ENCODE measurements around the gene PLEKHG3.
A peak's percentile ranks its signal among the peaks of the same experiment; 100 is the strongest.

The PLEKHG3 gene

DNA sequence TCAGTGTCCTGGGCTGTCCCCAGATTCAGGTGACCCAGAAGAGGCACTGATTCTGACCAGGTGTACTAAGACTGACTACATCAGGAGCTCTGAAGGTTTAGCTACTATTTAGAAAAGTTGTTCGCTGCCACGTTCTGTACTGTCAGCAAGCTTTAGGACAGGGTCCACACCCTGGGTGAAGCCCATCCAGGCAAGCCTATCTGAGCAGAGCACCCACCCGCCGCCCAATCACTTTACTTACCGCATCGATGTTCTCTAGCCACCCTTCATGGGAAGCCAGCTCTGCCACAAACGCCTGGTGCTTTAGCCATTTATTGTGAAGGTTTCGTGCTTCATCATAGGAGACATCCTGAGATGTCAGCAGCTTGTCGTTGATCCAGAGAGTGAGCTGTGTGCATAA is 79.8 kb downstream of the PLEKHG3 start:
- no peak for DNase-seq (ENCODE audit: insufficient read length, low spot score)
- no peak for TF ChIP-seq POLR2A (IDR thresholded peaks at IDR 0.05; ENCODE audit: low read depth, low read length)
- FAIRE-seq, result no peak

DNA sequence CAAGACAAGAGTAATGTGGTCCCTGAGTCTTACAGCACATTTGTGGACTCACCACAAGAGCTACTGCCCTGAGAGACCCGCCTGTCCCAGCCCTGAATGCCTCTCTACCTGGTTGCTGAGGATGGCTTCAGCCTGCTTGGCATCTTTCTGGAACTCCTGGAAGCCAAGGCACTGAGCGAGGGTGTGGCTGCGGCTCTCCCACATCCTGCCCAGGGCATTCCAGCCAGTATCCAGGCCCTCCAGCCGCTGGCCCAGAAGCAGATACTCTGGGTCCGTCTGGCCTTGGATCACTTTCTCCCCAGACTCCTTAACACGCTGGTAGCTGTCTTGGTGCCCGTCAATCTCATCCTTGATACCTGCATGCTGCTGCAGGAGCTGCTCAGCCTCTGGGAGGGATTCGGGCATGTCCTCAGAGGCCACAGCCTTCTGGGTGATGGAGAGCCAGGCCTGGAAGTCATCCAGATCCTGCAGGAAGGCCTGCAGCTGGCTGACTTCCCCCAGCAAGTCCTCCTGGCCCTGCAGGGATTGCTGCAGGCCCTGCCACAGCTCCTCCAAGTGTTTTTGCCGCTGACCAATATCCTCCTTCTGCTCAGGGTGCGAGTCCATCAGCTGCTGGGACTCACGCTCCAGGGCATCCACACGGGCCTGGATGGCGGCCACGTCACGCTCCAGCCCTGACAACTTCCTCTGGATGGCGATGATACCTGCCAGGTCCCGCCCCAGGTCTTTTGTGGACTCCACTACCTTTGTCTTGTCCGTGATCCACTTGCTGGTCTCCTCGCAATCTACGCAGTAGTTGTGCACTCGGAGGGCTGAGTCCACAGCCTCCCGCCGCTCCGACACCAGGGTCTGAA is 82.3 kb downstream of the PLEKHG3 start:
- TF ChIP-seq POLR2A (IDR thresholded peaks at IDR 0.05; ENCODE audit: low read depth, low read length), result no peak
- DNase-seq (ENCODE audit: insufficient read length, low spot score) (peak; percentile 85), FAIRE-seq (peak; percentile 92)

DNA sequence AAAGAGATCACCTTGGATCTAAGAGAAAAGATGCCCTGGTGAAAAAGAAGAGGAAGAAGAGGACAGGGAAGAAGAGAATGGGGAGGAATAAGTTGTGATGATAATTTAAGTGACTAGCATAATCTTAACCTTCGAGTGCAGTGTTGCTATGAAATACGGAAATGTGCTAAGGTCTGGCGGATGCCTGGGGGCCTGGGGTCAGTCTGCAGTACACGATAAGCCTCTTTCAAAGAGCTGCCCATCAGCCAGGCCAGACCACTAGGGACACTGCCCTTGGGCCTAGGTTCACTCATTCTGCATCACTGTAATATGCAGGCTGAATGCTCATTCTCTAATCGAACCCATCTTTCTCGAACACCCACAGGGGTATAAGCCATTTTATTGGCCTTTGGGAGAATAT is 83.4 kb downstream of the PLEKHG3 start:
- FAIRE-seq, result no peak
- no peak for TF ChIP-seq POLR2A (IDR thresholded peaks at IDR 0.05; ENCODE audit: low read depth, low read length)

DNA sequence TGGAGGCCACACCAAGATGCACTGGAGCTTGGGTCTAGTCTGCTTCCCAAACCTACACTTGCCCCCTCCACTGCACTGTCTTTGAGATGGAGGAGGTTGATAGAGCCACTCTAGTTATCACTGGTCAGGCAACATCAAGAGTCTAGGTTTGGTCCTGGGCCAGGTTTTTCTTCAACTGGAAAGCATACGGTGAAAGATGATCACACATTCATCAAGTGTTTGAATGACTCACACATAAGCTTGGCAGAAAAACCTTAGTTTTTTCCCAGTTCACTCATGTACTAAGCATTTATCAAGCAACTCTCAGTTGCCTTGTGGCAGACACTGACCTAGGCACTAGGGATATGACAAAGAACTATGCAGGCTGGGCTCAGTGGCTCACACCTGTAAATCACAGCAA is 84.5 kb downstream of the PLEKHG3 start:
- DNase-seq (ENCODE audit: insufficient read length, low spot score) (peak; percentile 62), FAIRE-seq (peak; percentile 99)
- TF ChIP-seq POLR2A (IDR thresholded peaks at IDR 0.05; ENCODE audit: low read depth, low read length), result no peak

More for the DNA sequence above, 83.4 kb downstream of the PLEKHG3 start:
- no peak for DNase-seq (ENCODE audit: insufficient read length, low spot score)

DNA sequence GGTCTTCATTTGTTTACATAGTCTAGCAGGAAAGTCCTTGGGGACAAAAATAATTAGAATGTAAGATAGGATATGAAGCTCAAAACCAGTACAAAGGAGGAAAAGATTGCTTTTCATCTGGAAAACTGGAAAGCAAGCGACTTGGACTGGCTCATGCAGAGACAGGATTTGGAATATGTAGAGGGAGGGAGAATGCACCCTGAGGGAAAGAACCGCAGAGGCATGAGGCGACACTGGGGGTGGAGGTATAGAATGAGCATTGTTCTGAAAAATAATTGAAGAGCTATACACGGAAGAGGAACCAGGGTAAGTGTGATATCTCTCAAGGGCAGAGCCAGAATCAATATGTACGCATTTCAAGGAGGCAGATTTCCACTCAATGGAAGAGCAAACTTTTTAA is 85.5 kb downstream of the PLEKHG3 start:
- FAIRE-seq (no peak), DNase-seq (ENCODE audit: insufficient read length, low spot score) (no peak)
- no peak for TF ChIP-seq POLR2A (IDR thresholded peaks at IDR 0.05; ENCODE audit: low read depth, low read length)

DNA sequence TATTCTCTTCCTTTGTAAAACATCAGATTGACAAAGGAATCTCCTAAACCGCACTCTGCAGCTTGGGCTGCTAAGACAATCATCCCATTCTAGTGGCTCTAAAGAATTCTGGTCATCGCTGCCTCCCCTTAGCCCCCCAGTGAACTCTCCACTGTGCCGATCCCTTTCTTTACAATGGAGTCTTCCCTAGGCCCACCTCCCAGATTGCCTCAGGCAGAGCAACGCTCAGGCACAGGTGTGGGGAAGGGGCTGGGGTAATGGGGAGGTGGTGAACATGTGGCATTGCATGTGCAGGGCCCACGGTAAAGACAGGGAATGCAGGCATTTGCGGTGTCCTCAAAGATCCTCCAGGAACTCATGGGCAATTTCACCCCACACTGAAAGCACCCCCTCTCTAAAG is 86.3 kb downstream of the PLEKHG3 start:
- TF ChIP-seq POLR2A (IDR thresholded peaks at IDR 0.05; ENCODE audit: low read depth, low read length), result no peak
- no peak for FAIRE-seq
- DNase-seq (ENCODE audit: insufficient read length, low spot score), result no peak

DNA sequence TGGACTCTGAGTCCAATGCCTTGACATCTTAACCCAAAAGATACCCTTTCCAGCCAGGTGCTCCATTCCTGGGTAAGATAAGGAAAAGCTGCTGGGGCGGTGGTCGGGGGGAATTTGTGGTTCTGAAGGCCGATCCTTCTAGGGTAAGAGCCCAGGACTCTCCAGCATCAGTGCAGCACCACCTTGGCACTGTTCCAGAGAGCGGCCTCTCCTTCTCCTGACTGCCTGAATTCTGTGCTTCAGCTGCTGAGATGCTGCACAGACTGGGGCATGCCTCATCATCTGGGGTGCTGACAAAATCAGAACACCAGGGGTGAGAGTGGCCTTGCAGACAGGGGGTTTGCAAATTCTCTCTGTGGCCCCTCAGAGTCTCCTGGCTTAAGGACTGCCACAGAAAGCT is 88.0 kb downstream of the PLEKHG3 start:
- DNase-seq (ENCODE audit: insufficient read length, low spot score) (no peak), FAIRE-seq (no peak)
- no peak for TF ChIP-seq POLR2A (IDR thresholded peaks at IDR 0.05; ENCODE audit: low read depth, low read length)

DNA sequence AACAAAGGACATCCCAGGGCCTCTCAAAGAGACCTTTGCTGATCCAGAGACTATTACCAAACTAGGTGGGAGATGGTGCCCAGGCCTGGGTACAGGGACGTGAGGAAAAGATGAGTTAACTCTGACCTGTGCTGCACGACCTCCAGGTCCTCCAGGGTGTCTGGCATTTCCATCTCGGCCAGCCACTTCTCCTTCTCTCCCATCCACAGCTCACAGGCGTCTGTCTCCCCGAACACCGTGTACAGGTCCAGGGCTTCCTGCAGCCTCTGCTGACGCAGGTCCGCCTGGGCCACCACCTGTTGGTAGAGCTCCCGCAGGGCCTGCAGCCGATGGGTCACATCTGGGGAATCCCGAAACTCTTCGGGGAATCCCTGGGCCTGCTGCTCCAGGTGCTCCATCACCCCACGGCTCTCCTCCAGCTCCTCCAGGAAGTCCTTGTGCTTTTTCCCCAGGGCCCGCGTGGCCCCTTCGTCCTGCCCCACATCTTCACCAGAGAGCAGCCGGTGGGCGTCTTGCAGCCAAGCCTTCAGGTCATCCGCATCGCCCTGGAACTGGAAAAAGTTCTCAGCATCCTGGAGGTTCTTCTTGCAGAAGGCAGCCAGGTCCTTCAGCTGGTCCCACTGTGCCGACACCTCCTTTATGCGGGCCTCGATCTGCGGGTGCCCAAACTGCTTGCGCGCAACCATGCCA is 88.8 kb downstream of the PLEKHG3 start:
- TF ChIP-seq POLR2A (IDR thresholded peaks at IDR 0.05; ENCODE audit: low read depth, low read length), result no peak
- FAIRE-seq, result no peak
- no peak for DNase-seq (ENCODE audit: insufficient read length, low spot score)

DNA sequence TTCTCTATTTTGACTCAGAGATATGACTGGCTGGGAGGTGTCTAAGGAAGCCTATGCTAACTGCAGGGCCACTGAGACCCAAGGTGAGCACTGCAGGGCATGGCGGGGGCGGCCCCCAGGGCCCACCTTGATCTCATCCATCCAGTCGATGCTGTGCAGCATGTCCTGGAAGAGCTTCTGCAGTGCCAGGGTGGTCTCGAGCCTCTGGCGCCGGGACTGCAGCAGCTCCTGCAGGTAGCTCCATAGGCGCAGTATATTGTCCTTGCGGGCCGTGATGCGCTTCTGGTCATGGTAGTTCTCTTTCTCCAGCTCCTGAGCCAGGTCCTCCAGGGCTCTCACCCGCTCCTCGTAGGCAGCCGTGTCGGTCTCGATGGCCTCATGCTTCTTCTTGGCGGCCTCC is 91.0 kb downstream of the PLEKHG3 start:
- FAIRE-seq, result no peak
- DNase-seq (ENCODE audit: insufficient read length, low spot score), result no peak
- TF ChIP-seq POLR2A (IDR thresholded peaks at IDR 0.05; ENCODE audit: low read depth, low read length), result no peak

DNA sequence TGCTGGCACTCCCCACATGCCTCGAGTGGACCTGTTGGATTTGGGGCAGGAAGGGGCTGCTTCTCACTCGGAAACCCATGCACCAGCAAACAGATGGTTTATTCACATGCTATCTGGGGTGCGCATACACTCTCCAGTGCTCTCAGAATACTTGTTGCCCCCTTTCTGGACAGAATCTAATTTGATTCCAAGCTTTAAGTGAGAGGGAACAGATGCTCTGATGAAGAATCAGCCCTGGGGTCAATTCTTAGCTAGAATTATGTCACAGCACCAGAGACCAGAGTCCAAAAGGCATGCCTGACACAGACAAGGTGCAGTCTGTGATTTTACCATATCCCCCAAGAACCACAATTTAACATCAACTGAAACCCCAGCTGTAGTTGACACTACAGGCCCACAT is 91.7 kb downstream of the PLEKHG3 start:
- DNase-seq (ENCODE audit: insufficient read length, low spot score) (no peak), FAIRE-seq (no peak)
- TF ChIP-seq POLR2A (IDR thresholded peaks at IDR 0.05; ENCODE audit: low read depth, low read length), result no peak

DNA sequence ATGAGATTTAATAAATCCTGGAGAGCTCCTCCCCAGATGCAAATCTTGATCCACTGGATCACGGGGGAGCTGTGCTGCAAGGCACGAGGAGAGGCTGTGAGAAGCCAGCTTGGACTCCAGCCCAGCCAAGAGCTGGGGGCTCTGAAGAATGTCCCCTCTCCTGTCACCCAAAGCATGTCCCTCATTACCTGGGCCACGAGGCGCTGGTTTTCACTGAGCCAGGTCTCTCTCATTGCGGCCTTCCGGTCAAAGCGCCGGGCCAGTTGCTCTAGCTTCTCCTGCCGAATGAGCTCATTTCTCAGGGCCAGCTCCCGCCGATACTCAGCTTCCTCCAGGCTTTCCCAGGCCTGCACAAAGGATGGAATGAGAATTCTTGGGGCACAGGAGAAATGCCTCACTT is 92.1 kb downstream of the PLEKHG3 start:
- FAIRE-seq (no peak), DNase-seq (ENCODE audit: insufficient read length, low spot score) (no peak)
- no peak for TF ChIP-seq POLR2A (IDR thresholded peaks at IDR 0.05; ENCODE audit: low read depth, low read length)

DNA sequence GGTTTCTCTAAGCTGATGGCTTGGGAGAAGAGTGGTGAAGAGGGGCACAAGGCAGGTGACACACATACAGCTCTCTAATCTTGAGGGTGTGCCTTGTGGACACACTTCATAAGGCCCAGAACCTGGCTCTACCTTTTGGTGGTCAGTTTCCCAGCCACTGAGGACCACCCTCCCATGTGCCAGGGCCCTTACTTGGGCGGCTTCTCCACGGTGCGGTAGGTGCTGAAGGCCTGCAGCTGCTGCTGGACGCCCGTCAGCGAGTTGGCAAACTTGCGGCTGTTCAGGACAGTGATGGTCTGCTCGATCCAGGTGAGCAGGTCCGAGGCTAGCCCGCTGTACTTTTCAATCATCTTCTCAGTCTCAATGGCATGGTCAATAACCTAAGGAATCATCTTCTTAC is 95.3 kb downstream of the PLEKHG3 start:
- TF ChIP-seq POLR2A (IDR thresholded peaks at IDR 0.05; ENCODE audit: low read depth, low read length), result no peak
- no peak for FAIRE-seq
- DNase-seq (ENCODE audit: insufficient read length, low spot score), result no peak
